Karpas-422 (cell line): Measurements from ENCODE around the gene VGF. TPM values are rescaled to one million over a fixed set of nuclear protein-coding genes. Genes with fewer than 3 reads are reported as not detected.

Source experiments
- DNase-seq: peaks from one replicate; pipeline ENCODE4 v3.0.0-alpha.2; 2015
- H2AFZ ChIP-seq: fragments of 200-600 bp; sonication (generic); 2 replicates; pipeline ENCODE4 v1.6.1; 2014; ENCODE audit warnings: antibody characterized with exemption, low read length, mixed read lengths
- H3K27ac ChIP-seq: fragments of 200-600 bp; sonication (generic); 2 replicates; pipeline ENCODE4 v1.5.1; 2014; ENCODE audit warnings: mild to moderate bottlenecking, low read length, moderate library complexity
- H3K27me3 ChIP-seq: fragments of 200-600 bp; sonication (generic); 2 replicates; pipeline ENCODE4 v1.6.1; 2014; ENCODE audit warnings: low read length, mixed read lengths
- H3K36me3 ChIP-seq: fragments of 200-600 bp; sonication (generic); 2 replicates; pipeline ENCODE4 v1.6.1; 2014; ENCODE audit warnings: low read length, mixed read lengths; ENCODE audit not compliant: insufficient read depth
- H3K4me1 ChIP-seq: fragments of 200-600 bp; sonication (generic); 2 replicates; pipeline ENCODE4 v1.6.1; 2014; ENCODE audit warnings: mild to moderate bottlenecking, low read length, mixed read lengths
- H3K4me2 ChIP-seq: fragments of 200-600 bp; sonication (generic); 2 replicates; pipeline ENCODE4 v1.6.1; 2014; ENCODE audit warnings: low read length, low read depth, mild to moderate bottlenecking; ENCODE audit not compliant: poor library complexity, severe bottlenecking
- H3K4me3 ChIP-seq: fragments of 200-600 bp; sonication (generic); 2 replicates; pipeline ENCODE4 v1.5.1; 2014; ENCODE audit warnings: mild to moderate bottlenecking, antibody characterized with exemption, low read length, mixed read lengths
- H3K79me2 ChIP-seq: fragments of 200-600 bp; sonication (generic); 2 replicates; pipeline ENCODE4 v1.6.1; 2014; ENCODE audit warnings: mild to moderate bottlenecking, low read length, mixed read lengths
- H3K9ac ChIP-seq: fragments of 200-600 bp; sonication (generic); 2 replicates; pipeline ENCODE4 v1.6.0; 2014; ENCODE audit warnings: low read length
- H3K9me2 ChIP-seq: fragments of 200-600 bp; sonication (generic), shearing (Covaris generic); replicated peaks from 2 replicates; pipeline ENCODE4 v1.6.0; 2014; ENCODE audit warnings: mild to moderate bottlenecking, low read length, moderate library complexity; ENCODE audit not compliant: insufficient read depth
- H3K9me3 ChIP-seq: fragments of 300-700, 200-600 bp; sonication (generic); 2 replicates; pipeline ENCODE4 v1.6.1; 2014; ENCODE audit warnings: low read length, mixed read lengths
- H4K20me1 ChIP-seq: fragments of 200-600 bp; sonication (generic); 2 replicates; pipeline ENCODE4 v1.6.1; 2014; ENCODE audit warnings: mild to moderate bottlenecking, antibody characterized with exemption, low read length, low read depth; ENCODE audit not compliant: insufficient read depth
- total RNA-seq: library from RNA; depleted of rRNA; stranded (reverse); fragments of >200 nt; shearing (Covaris generic); gene quantifications from 2 replicates; pipeline ENCODE4 v1.2.3, GENCODE V29; 2014; ENCODE audit warnings: low replicate concordance

The VGF gene
- total RNA-seq, 1 experiment from 2014 or later: 0.86 TPM

DNA sequence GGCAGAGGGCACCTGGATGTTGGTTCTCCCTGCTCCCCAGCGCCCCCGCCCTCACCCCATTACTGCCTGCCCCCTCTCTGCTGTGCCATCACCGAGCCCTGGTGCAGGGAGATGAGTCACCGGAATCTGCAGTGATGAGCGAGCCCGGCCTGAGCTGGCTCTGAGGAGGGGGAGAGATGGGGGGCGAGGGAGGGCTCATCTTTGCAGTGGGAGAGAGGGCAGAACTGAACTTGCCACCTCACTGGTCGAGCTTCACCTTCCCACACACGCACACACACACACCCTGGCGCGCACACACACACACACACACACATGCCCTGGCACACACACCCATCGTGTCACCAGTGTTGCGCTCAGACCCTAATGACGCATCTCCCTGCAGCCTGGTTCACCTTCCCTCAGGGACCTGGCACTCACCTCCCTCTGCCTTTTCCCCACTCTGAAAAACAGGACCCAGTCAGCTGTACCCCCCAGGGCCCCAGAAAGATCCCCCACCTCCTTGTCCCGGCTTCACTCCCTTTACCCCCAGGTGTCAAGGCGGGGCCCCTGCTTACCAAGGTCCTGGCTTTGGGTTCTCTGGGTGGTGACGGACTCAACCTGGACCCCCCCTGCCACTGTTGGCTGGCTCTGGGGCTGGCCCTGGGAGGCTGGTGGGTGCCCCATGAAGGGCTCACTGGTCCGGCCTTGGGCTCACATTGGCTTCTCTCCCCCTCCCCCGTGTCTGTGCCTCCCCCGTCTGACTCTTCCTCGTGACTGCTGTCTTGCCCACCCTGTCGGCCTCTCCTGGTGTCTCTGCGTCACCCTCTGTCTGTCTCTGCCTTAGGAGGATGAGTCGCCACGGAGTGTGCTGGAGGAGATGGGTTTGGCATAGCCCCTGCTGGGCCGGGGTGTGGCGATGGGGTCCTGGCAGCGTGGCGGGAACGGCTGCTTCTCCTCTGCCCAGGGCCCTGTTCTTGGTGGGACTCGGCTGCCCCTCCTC, 5.4 kb downstream of the VGF start:
- Histone ChIP-seq H3K4me1 (peaks cover 39% of the 10 kb centered on the region), H3K9ac (no peak overlapping the region), H3K4me2 (no peak overlapping the region), H3K27me3 (no peaks in the 10 kb centered on the region), H3K9me2 (no peaks in the 10 kb centered on the region), H2AFZ (no peak overlapping the region), H3K9me3 (no peaks in the 10 kb centered on the region), H3K27ac (no peak overlapping the region), H3K79me2 (peaks cover 23% of the 10 kb centered on the region), H3K4me3 (no peak overlapping the region), H3K36me3 (peaks cover 4% of the 10 kb centered on the region; the same call in 1 of the 2 replicates), H4K20me1 (peaks cover 12% of the 10 kb centered on the region)
- no peak for DNase-seq

DNA sequence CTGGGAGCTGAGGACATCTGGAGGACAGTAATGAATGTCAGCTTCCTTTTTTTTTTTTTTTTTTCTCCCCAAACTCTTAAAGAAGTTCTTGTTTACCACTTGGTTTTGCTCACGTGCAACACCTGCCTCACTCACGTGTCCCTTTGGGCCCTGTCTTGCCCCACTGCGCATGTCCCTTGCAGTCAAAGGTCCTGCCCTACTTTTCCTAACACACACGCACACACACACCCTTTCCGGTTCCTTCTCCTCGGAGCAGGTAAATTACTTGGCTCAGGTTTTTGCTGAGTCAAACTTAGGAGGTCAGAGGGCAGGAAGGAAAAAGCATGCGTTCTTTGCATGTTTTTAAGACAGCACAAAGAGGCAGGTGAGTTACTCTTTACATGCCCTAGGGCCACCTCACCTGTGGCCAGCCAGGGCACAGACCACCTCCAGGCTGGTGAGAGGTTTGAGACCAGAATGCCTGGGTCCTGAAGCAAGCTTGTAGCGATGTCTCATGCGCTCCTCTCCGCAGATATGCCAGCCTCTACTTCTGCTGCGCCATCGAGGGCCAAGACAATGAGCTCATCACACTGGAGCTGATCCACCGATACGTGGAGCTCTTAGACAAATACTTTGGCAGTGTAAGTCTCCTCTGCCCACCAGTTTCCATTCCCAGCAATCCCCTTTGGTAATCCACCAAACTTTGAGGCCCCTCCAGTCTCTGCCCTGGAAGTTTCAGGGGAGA, 8.3 kb downstream of the VGF start:
- Histone ChIP-seq H3K9ac (no peak overlapping the region), H3K27ac (no peak overlapping the region), H3K4me1 (peaks cover 23% of the 10 kb centered on the region), H3K4me2 (no peak overlapping the region), H3K27me3 (no peaks in the 10 kb centered on the region), H3K4me3 (no peak overlapping the region), H3K9me3 (no peaks in the 10 kb centered on the region), H3K9me2 (no peaks in the 10 kb centered on the region), H3K79me2 (peaks cover 24% of the 10 kb centered on the region), H3K36me3 (peaks cover 4% of the 10 kb centered on the region; the same call in 1 of the 2 replicates), H4K20me1 (no peaks in the 10 kb centered on the region), H2AFZ (no peak overlapping the region)
- DNase-seq: no peak

DNA sequence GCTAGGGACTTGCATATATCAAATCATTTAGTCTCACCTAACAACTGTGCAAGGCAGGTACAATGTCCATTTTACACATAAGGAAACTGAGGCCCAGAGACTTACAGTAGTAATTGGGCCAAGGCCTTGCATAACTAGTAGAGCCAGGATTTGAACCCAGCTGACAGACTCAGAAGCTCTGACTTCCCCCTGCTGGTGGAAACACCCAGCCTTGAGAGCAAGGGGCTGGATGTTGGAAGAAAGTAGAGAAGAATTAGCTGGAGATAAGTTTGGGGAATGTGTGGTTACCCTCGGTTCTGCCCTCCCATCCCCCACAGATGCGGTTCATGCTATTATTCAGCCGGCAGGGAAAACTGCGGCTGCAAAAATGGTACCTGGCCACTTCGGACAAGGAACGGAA, 9.1 kb downstream of the VGF start:
- H3K4me1 ChIP-seq: peaks cover 21% of the 10 kb centered on the region
- no peak overlapping the region for H3K4me3 ChIP-seq
- H3K9me3 ChIP-seq: no peaks in the 10 kb centered on the region
- H3K27me3 ChIP-seq: no peaks in the 10 kb centered on the region
- H3K36me3 ChIP-seq: peaks cover 4% of the 10 kb centered on the region; the same call in 1 of the 2 replicates
- H3K79me2 ChIP-seq: peaks cover 24% of the 10 kb centered on the region
- no peak overlapping the region for H3K9ac ChIP-seq
- H3K9me2 ChIP-seq: no peaks in the 10 kb centered on the region
- H3K4me2 ChIP-seq: no peak overlapping the region
- H3K27ac ChIP-seq: no peak overlapping the region
- H4K20me1 ChIP-seq: no peaks in the 10 kb centered on the region
- DNase-seq: no peak
- H2AFZ ChIP-seq: no peak overlapping the region

DNA sequence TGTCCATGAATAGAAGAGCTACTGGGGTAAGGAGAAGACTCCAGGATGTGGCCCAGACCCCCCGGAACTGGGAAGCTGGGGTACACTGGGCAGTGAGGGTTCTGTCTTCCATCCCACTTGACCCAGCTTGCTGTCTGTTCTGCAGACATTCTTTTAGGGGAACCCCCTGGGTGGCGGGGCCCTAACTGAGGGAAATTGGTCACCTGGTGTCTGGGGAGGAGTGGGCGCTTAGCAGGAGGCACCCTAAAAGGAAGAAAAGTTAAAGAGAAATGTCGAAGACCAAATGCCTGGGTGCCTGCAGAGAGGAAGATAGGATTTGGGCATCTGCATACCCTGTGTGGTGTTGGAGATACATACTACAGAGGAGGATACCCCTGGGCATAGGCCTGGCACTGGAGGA, 10.1 kb downstream of the VGF start:
- H3K79me2 ChIP-seq: peaks cover 24% of the 10 kb centered on the region
- H3K4me1 ChIP-seq: peaks cover 21% of the 10 kb centered on the region
- peak overlapping the region; percentile 97 for H3K9ac ChIP-seq
- peak overlapping the region; percentile 82 for H3K4me2 ChIP-seq
- H3K27ac ChIP-seq: peak overlapping the region; percentile 63
- H3K9me3 ChIP-seq: no peaks in the 10 kb centered on the region
- H4K20me1 ChIP-seq: no peaks in the 10 kb centered on the region
- no peak overlapping the region for H2AFZ ChIP-seq
- DNase-seq: no peak
- no peaks in the 10 kb centered on the region for H3K9me2 ChIP-seq
- H3K4me3 ChIP-seq: peak overlapping the region; percentile 84
- no peaks in the 10 kb centered on the region for H3K27me3 ChIP-seq
- peaks cover 4% of the 10 kb centered on the region; the same call in 1 of the 2 replicates for H3K36me3 ChIP-seq

DNA sequence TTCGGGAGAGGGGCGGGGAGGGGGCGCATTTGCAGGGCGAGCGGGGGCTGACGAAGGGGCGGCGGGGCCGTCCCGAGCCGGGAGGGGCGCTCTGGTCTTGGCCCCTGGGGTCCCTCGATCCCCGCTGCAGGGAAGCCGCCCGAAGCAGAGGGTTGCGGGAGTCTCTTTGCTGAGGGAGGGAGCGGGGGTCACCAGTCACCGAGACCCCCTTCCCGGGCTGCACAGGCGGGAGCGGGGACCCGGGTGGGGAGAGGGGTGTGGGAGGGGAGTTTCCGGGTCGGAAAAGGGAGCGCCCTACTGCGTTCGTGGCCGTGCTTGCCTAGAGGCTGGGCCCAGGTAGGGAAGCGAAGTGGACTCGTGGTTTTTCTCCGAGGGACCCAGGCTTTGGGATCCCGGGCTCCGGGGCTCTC, 10.7 kb downstream of the VGF start:
- Histone ChIP-seq H3K9ac (peak overlapping the region; percentile 97), H3K4me3 (peak overlapping the region; percentile 84), H3K4me2 (peak overlapping the region; percentile 82), H3K4me1 (peaks cover 21% of the 10 kb centered on the region), H3K79me2 (peaks cover 24% of the 10 kb centered on the region), H3K9me3 (no peaks in the 10 kb centered on the region), H3K9me2 (no peaks in the 10 kb centered on the region), H3K27me3 (no peaks in the 10 kb centered on the region), H2AFZ (0 out of 2 replicates have a peak overlapping the region, but pooled peaks have one; percentile 58), H3K36me3 (peaks cover 4% of the 10 kb centered on the region; the same call in 1 of the 2 replicates), H3K27ac (peak overlapping the region; percentile 63), H4K20me1 (no peaks in the 10 kb centered on the region)
- DNase-seq: peak; percentile 63

DNA sequence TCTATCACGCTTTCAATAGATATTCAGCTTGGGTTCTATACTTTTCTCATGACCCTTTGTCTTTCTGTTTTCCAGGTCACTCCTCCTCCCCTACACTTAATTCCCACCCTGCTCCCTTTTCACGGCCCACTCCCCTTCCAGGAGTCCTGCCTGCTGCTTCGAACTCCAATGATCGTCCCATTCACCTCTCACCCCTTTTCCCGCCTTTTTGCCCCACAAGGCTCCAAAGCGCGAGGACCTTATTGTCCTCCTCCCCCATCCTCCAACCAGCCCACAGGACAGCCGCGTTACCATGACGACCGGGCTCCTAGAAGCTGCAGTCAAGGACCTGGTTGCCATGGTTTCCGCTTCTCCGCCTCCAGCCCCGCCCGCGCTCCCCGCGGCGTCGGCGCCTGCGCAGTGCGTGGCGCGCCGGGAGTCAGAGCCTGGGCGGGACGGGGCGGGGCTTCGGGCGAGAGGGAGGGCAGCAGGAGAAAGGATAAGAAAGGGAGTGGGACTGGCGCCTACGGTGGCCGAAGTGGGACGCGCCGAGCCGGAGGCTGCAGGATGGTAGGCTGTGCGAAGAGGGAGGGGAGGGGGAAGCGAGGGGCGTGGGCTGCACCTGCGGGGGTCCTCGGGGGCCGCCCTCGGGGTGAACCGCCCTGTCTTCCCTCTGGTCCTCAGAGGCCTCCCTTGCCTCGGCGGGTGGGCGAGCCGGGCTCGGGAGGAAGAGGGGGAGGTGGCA, 11.2 kb downstream of the VGF start, which contains the start of gene AP1S1:
Gene AP1S1, plus strand, starts transcription at position 508 of the 724 bp plus-strand sequence. Its CDS starts 39 bp downstream, at position 547.
- H3K27ac ChIP-seq: peak within 1 kb of the TSS; percentile 63
- peak; percentile 98 for DNase-seq
- H3K9me3 ChIP-seq: no peaks in the 10 kb centered on the region
- H3K36me3 ChIP-seq: peaks cover 4% of the 10 kb centered on the region; the same call in 1 of the 2 replicates
- H3K9me2 ChIP-seq: no peaks in the 10 kb centered on the region
- no peaks in the 10 kb centered on the region for H3K27me3 ChIP-seq
- H3K4me3 ChIP-seq: peak within 1 kb of the TSS; percentile 84
- H3K9ac ChIP-seq: peak within 1 kb of the TSS; percentile 97
- H4K20me1 ChIP-seq: no peaks in the 10 kb centered on the region
- 0 out of 2 replicates have a peak within 1 kb of the TSS, but pooled peaks have one; percentile 58 for H2AFZ ChIP-seq
- H3K4me2 ChIP-seq: peak within 1 kb of the TSS; percentile 82
- H3K4me1 ChIP-seq: peaks cover 21% of the 10 kb centered on the region
- H3K79me2 ChIP-seq: peaks cover 24% of the 10 kb centered on the region

DNA sequence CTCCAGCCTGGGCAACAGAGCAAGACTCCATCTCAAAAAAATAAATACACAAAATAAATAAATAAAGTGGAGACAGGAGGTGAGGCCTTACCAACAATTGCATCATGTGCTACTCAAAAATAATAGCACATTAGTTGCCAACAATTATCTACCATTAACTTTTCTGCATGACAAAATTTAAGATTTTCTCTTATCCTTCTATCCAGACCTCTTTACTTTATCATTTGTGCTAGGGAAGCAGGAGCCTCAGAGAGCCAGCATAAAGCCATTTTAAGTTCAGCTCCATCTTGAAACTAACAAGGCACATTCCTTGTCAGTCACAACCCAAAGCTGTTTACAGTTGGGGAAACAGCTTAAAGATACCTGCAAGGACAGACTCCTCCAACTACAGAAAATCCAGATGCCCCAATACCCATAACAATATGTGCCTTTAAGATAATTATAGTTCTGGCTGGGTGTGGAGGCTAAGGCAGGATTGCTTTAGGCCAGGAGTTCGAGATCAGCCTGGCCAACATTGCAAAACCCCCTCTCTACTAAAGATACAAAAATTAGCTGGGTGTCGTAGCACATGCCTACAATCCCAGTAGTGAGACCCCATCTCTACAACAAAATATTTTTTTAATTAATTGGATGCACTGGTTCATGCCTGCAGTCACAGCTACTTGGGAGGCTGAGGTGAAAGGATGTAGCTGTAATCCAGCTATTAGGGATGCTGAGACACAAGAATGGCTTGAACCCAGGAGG, 13.3 kb downstream of the VGF start:
- Histone ChIP-seq H3K4me1 (peaks cover 21% of the 10 kb centered on the region), H3K4me2 (no peak overlapping the region), H4K20me1 (no peaks in the 10 kb centered on the region), H3K27me3 (no peaks in the 10 kb centered on the region), H3K9ac (no peak overlapping the region), H3K36me3 (peaks cover 3% of the 10 kb centered on the region; the same call in 1 of the 2 replicates), H3K27ac (no peak overlapping the region), H3K9me3 (no peaks in the 10 kb centered on the region), H3K4me3 (no peak overlapping the region), H2AFZ (no peak overlapping the region), H3K79me2 (peaks cover 24% of the 10 kb centered on the region), H3K9me2 (no peaks in the 10 kb centered on the region)
- no peak for DNase-seq
